22Rv1 (cell line): Measurements from ENCODE around the gene TCHP.

Source experiments
- CTCF ChIP-seq: fragments of 450-650 bp; IDR thresholded peaks from 2 replicates; pipeline ENCODE4 v1.5.1; 2017; ENCODE audit warnings: mild to moderate bottlenecking
- ZFX ChIP-seq: fragments of 450-650 bp; IDR thresholded peaks from 2 replicates; pipeline ENCODE4 v1.6.1; 2017; ENCODE audit warnings: antibody characterized with exemption, borderline replicate concordance

GRCh38 chr12:109948368-109948767, 48.3 kb downstream of the TCHP start:
- TF ChIP-seq CTCF (no peak), ZFX (no peak)
